Stimulated activated CD4-positive, alpha-beta T cell treated with anti-CD3 and anti-CD28 coated beads, Interleukin-15, amount 100 ng/mL, for 24 hours (primary cell): ENCODE results near the gene TBCEL.
"Not testable (repeated sequence)": the region's sequence is repeated elsewhere in the genome, so short reads cannot be mapped to it uniquely, and the experiment has no call there.

Source experiments
- DNase-seq: peaks from one replicate; pipeline ENCODE4 v3.0.0-alpha.2; 2020

TBCEL gene

GRCh38 chr11:121109471-121109870 is 85.6 kb downstream of the TBCEL start:
- DNase-seq, result no peak

- DNase-seq, result no peak
These were observed 86.1 kb downstream of the TBCEL start for GRCh38 chr11:121109916-121110586.

GRCh38 chr11:121110871-121111724 is 87.2 kb downstream of the TBCEL start:
- no peak for DNase-seq

GRCh38 chr11:121112498-121113455 is 88.9 kb downstream of the TBCEL start:
- peak; percentile 49 for DNase-seq

GRCh38 chr11:121113611-121114010 is 89.7 kb downstream of the TBCEL start:
- no peak for DNase-seq

- not testable (repeated sequence) for DNase-seq
These were observed 91.1 kb downstream of the TBCEL start for GRCh38 chr11:121115024-121115423.

DNA sequence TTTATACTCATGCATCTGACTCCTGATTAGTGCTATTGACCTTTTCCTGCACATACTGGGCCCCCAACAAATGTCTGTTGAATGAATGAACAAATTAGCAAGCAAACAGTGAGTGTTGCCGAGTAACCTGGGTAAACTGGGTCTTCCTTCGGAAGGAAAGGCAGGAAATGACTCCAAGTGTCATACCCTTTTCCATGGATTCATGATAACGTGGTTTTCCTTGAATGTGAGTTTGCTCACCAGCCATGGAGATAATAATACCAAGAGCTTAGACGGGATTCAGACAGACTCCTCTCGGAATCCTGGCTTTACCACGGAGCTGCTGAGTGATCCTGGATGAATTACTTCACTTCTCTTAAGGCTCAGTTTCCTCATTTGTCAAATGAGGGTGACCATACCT is 93.9 kb downstream of the TBCEL start:
- DNase-seq, result no peak

DNA sequence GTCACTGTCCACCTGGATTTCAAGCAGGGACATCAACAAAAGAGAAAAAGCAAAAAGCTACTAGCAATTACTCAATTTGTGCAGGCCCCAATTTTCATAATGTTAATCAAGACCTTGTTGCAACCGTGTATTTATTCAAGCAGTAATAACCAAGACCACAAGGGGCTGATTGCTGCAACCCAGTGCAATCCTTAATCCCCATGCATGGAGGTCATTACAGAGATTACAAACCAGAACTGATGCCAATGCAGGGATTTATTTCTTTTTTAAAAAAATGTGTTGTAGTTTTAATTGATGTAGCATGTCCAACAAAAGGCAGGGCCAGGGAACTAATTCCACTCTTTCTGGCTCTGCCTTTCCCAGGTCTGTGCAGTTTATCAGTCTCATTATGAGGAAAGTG is 95.5 kb downstream of the TBCEL start:
- DNase-seq, result no peak

DNA sequence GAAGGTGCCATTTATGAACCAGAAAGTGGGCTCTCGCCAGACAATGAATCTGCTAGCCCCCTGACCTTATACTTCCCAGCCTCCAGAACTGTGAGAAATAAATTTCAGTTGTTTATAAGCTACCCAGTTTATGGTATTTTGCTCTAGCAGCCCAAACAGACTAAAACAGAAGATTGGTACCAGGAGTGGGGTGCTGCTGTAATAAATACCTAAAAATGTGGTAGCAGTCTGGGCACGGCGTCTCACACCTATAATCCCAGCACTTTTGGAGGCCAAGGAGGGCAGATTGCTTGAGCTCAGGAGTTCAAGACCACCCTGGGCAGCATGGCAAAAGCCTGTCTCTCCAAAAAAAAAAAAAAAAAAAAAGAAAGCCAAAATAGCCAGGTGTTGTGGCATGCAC is 98.4 kb downstream of the TBCEL start:
- DNase-seq, result no peak

DNA sequence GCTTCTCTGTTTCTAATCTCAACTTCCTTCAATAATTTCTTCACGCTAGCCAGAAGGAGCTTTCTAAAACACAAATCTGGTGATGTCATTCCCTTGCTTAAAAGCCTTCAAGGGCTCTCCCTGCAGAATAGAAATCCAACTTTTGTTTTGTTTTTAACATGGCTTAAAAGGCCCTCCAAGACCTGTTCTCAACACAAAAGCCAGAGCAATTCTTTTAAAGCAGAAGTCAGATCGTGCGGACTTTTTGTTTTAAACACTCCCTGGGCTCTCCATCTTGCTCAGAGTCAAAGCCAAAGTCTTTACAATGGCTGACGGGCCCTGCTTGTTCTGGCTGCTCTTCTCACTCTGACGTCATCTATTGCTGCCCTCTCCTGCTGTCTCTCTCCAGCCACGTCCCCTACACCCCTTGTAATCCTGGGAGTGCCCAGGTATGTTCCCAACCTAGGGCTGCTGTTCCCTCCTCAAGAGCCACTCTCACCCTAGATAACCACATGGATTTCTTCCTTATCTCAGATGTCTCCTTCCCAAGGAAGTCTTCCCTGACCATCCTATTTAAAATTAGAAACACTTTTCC is 99.7 kb downstream of the TBCEL start:
- no peak for DNase-seq

DNA sequence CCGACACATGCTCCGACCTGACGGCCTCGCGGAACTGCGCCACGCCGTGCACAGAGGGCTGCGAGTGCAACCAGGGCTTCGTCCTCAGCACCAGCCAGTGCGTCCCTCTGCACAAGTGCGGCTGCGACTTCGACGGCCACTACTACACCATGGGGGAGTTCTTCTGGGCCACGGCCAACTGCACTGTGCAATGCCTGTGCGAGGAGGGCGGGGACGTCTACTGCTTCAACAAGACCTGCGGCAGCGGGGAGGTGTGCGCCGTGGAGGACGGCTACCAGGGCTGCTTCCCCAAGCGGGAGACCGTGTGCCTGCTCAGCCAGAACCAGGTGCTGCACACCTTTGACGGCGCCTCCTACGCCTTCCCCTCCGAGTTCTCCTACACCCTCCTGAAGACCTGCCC is 103.9 kb downstream of the TBCEL start:
- no peak for DNase-seq

DNA sequence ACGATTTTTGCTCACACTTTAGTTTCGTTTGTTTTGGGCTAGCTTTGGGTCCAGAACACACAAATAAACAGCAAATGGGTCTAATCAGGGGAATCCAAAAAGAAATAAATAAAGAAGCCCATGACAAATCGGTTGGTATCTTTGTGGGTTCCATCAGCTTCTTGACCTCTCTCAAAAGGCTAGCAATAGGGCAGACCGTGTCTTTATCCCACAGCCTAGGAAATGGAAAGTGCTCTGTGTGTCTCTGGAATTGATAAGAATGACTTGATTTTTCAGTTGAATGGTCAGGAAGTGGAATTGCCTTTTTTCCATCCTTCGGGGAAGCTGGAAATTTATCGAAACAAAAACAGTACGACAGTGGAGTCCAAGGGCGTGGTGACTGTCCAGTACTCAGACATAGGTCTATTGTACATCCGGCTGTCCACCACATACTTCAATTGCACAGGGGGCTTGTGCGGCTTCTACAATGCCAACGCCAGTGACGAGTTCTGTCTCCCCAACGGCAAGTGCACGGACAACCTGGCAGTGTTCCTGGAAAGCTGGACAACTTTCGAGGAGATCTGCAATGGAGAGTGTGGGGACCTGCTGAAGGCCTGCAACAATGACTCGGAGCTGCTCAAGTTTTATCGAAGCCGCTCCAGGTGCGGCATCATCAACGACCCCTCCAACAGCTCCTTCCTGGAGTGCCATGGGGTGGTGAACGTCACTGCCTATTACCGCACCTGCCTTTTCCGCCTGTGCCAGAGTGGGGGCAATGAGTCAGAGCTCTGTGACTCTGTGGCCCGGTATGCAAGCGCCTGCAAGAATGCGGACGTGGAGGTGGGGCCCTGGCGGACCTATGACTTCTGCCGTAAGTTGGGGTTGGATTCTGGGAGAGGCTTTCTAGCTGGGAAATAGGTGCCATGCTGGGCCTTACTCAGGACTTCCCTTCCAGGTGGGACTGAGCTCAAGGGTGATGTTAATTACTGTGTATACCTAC is 105.7 kb downstream of the TBCEL start:
- no peak for DNase-seq

DNA sequence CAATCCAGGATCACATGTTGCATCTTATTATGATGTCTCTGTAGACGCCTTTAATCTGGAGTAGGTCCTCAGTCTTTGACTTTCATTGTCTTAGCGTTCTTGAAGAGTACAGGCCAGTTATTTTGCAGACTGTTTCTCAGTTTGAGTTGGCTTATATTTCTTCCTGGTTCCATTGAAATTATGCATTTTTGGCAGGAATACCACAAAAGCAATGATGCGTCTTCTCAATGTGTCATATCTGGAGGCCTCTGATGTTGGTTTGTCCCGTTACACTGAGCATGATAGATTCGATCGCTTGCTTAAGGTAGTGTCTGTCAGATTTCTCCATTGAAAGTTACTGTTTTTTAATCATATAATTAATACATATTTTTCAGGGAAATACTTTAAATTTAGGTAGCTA is 107.8 kb downstream of the TBCEL start:
- DNase-seq, result no peak

GRCh38 chr11:121132211-121132976 is 108.5 kb downstream of the TBCEL start:
- no peak for DNase-seq

DNA sequence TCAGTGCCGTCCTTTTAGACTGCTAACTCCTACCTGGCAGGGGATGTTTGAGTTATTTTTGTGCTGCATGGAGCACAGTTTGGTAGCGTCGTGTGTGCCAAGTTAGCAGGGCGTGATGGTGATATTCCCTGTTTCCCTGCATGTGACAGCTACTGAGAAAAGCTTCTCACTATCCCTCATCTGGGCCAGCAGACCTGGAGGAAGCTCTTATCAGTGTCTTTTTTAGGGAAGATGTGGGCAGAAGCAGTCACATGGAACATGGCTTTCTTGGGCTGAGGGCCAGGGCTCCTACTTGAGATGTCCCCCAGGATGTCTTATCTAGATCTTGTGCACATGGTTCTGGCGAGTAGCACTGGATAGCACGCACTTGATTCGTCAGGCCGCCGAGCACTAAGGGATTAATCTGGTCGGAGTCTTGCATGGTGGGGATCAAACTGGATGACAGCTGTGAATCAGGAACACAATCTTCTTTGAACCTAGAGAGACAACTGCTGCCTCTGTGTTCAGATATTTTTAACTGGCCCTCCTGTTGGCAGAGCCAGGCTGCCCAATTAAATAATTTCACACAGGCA is 110.9 kb downstream of the TBCEL start:
- DNase-seq, result no peak

DNA sequence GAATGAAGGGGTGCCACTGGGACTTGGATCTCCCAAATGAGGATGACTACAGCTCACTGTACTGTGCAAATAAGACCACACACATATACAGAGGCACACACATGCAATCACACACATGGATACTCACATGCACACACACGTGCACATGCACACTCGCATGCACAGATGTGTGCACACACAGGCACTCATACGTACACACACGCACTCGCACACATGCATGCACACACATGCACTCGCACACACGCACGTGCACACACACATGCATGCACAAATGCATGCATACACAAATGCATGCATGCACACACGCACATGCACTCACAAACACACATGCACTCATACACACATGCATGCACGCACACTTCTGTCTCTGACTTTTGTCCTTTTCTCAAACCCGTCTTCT is 113.1 kb downstream of the TBCEL start:
- DNase-seq, result no peak

- DNase-seq, result no peak
These were observed 114.4 kb downstream of the TBCEL start for GRCh38 chr11:121138259-121138658.

GRCh38 chr11:121140369-121140768 is 116.5 kb downstream of the TBCEL start:
- no peak for DNase-seq
